ENCODE data around the gene DFFA. TPM values are rescaled to one million over a fixed set of nuclear protein-coding genes. Genes with fewer than 3 reads are reported as not detected.
"Not testable (repeated sequence)": the region's sequence is repeated elsewhere in the genome, so short reads cannot be mapped to it uniquely, and the experiment has no call there.

DFFA gene
- total RNA-seq, 1 donor from 2014 or later = 49.5 TPM

DNA sequence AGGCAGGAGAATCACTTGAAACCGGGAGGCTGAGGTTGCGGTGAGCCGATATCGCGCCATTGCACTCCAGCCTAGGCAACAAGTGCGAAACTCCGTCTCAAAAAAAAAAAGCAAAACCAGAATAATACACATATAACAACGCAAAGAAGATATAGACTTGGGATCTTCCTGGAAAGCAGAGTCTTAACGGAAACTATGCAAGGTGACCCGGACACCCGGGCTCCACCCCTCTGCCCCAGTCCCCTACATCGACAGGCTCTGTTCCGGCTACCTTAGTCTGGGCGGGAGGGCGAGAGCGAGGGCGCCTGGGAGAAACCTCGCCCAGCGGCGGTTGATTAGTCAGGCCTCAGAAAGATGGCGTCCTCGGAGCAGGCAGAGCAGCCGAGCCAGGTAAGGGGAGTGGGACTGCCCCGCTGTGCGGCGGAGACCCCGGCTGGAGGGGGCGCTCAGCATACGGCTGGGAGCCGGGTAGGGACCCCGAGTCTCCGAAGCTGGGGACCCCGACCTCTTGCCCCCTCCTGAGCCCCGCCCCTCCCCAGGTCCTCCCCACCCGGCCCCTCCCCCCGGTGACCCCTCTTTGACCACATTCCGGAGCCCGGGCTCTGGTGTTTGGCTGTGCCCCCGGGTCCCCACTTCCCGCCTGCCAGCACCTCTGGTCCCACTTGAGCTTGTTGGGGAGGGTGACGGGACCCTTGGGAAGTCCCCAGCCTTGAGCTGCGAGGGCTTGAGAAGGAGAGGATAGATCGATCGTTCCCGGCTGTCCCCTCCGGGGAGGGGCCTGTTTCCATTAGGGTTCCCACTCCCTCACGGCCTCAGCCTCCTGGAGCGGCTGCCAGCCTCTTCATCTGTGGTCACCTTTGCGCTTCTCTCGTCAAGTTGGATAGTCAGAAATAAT, 2.5 kb upstream of the DFFA start, which contains the start of gene PEX14:
TSS of gene PEX14 (plus strand) at position 338 of the 895 bp plus-strand sequence. CDS start at position 355, 17 bp downstream.
- H3K4me3 ChIP-seq (ENCODE audit: low read depth, low read length) = peak within 1 kb of the TSS; percentile 91
- TF ChIP-seq, protein P1, sequence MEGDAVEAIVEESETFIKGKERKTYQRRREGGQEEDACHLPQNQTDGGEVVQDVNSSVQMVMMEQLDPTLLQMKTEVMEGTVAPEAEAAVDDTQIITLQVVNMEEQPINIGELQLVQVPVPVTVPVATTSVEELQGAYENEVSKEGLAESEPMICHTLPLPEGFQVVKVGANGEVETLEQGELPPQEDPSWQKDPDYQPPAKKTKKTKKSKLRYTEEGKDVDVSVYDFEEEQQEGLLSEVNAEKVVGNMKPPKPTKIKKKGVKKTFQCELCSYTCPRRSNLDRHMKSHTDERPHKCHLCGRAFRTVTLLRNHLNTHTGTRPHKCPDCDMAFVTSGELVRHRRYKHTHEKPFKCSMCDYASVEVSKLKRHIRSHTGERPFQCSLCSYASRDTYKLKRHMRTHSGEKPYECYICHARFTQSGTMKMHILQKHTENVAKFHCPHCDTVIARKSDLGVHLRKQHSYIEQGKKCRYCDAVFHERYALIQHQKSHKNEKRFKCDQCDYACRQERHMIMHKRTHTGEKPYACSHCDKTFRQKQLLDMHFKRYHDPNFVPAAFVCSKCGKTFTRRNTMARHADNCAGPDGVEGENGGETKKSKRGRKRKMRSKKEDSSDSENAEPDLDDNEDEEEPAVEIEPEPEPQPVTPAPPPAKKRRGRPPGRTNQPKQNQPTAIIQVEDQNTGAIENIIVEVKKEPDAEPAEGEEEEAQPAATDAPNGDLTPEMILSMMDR (conservative IDR thresholded peaks at IDR 0.05; ENCODE audit: low read depth, low read length) = no peak
- DNase-seq (ENCODE audit: low read depth) = no peak

DNA sequence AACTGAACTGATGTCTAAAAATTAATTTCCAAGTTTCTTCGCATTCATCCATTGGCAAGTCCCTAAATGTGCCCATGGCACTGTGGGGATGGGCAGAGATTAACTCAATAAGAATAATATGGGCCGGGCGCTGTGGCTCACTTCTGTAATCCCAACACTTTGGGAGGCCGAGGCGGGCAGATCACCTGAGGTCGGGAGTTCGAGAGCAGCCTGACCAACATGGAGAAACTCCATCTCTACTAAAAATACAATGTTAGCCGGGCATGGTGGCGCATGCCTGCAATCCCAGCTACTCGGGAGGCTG, 1.9 kb upstream of the DFFA start:
- DNase-seq (ENCODE audit: low read depth) = not testable (repeated sequence)
- H3K4me3 ChIP-seq (ENCODE audit: low read depth, low read length) = peak overlapping the region; percentile 91

DNA sequence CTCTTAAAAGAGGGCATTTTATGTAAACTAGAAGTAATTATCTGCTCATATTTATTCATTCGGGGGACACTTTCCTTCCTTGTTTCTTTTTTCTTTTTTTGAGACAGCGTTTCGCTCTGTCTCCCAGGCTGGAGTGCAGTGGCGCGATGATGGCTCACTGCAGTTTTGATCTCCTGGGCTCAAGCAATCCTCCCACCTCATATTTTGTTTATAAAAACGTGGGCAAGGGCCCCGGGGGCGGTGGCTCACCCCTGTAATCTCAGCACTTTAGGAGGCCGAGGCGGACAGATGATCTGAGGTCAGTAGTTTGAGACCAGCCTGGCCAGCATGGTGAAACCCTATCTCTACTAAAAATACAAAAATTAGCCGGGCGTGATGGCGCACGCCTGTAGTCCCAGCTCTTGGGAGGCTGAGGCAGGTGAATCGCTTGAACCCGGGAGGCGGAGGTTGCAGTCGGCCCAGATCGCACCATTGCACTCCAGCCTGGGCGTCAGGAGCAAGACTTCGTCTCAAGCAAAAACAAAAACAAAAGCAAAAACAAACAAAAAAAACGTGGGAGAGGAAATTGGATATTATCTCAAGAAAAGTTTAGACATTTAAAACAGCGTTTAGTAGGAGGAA, 926 bp upstream of the DFFA start:
- TF ChIP-seq, protein P1 (conservative IDR thresholded peaks at IDR 0.05; ENCODE audit: low read depth, low read length) = no peak
- H3K4me3 ChIP-seq (ENCODE audit: low read depth, low read length) = peak overlapping the region; percentile 90
- DNase-seq (ENCODE audit: low read depth) = no peak

DNA sequence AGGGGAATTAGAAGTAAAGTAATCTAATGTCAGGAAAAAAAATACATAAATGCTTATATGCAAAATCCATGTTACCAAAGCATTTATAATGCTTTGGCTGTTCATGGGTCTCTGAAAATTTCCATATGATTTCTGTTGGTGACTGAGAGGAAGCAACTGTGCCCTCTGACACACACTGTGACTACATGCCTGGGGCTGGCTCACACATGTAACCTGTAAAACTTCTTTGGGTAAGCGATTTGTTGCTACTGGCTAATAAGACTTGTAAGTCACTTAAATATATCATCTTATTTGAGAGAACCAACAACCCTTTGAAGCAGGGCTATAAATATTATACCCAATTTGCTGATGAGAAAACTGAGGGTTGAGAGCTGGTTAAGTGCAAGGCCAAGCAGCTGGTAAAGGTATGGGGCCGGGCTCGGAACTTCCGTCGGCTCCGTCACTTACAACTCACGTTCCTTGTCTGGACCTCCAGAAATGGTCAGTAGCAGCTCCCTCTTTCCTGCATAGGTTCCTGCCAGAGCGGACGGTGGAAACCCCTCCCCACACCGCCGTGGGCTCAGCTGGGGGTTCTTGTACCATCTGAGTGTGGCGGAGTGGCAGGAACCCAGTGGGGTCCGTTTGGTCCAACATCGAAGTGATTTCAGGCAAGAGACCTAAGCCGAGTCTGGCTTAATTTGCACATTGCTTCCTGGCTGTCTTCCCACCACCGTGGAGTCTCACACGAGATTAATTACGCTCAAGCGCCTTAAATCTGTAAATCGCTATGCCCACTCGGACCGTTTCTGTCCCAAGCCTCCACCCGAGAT, 714 bp downstream of the DFFA start:
- H3K4me3 ChIP-seq (ENCODE audit: low read depth, low read length) = peak overlapping the region; percentile 90
- TF ChIP-seq, protein P1 (conservative IDR thresholded peaks at IDR 0.05; ENCODE audit: low read depth, low read length) = no peak
- no peak for DNase-seq (ENCODE audit: low read depth)

DNA sequence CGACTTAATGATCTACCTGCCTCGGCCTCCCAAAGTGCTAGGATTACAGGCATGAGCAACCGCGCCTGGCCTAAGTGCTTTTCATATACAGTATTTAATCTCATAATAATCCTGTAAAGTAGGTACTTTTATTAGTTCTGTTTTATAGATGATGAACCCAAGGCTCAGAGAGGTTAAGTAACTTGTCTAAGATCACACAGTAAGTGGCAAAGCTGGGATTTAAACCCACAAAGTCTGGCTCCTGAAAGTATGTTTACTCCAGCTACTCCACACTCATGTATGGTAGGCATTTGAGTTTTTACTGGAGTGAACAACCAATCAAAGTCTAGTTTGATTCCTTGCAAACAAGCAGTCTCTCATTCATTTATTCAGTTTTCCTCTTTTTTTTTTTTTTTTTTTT, 2.3 kb downstream of the DFFA start:
- H3K4me3 ChIP-seq (ENCODE audit: low read depth, low read length) = no peak overlapping the region
- TF ChIP-seq, protein P1 (conservative IDR thresholded peaks at IDR 0.05; ENCODE audit: low read depth, low read length) = no peak
- DNase-seq (ENCODE audit: low read depth) = no peak

DNA sequence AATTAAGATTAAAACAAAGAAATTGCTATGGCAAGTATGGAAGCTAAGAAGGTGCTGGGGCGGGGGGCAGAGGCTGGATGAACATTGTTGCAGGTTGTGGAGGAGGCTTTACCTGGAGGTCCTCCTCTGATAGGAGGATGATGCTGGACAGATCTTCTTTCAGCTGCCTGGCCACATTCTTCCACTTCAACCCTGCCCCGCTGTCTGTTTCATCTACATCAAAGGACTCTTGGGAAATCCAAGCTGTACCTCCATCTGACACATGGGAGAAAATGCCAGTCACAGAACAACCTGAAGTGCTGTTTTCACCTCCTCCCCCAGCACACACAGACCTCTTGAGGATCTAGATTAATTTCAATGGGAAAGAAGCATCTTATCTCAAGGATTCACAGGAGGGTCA, 5.3 kb downstream of the DFFA start:
- no peak for DNase-seq (ENCODE audit: low read depth)
- no peak overlapping the region for H3K4me3 ChIP-seq (ENCODE audit: low read depth, low read length)

More for the DNA sequence above, 5.3 kb downstream of the DFFA start:
- TF ChIP-seq, protein P1 (conservative IDR thresholded peaks at IDR 0.05; ENCODE audit: low read depth, low read length) = no peak
